Neural progenitor cell (in vitro differentiated cells): ENCODE data around the gene LRRC7. TPM values are rescaled to one million over a fixed set of nuclear protein-coding genes. Genes with fewer than 3 reads are reported as not detected.

Experiments used
- DNase-seq: peaks from one replicate; pipeline ENCODE4 v3.0.0-alpha.2; 2016; ENCODE audit warnings: low spot score
- H2AFZ ChIP-seq: fragments of 200-600 bp; sonication (generic); replicated peaks from 2 replicates; pipeline ENCODE4 v1.6.1; 2016; ENCODE audit warnings: antibody characterized with exemption
- H3F3A ChIP-seq: fragments of 200-600 bp; sonication (generic); 2 replicates; pipeline ENCODE4 v1.6.1; 2016; ENCODE audit warnings: antibody characterized with exemption, low read depth
- H3K27ac ChIP-seq: fragments of 200-600 bp; sonication (generic); 2 replicates; pipeline ENCODE4 v1.5.1; 2016; ENCODE audit warnings: mild to moderate bottlenecking
- H3K27me3 ChIP-seq: fragments of 200-600 bp; sonication (generic); 2 replicates; pipeline ENCODE4 v1.6.1; 2016; ENCODE audit warnings: mild to moderate bottlenecking, moderate library complexity
- H3K36me3 ChIP-seq: fragments of 200-600 bp; sonication (generic); 2 replicates; pipeline ENCODE4 v1.5.1; 2016
- H3K4me1 ChIP-seq: fragments of 200-600 bp; sonication (generic); 2 replicates; pipeline ENCODE4 v1.6.1; 2016; ENCODE audit warnings: mixed run types
- H3K4me2 ChIP-seq: fragments of 200-600 bp; sonication (generic); 2 replicates; pipeline ENCODE4 v1.6.1; 2016
- H3K4me3 ChIP-seq: fragments of 200-600 bp; sonication (generic); 2 replicates; pipeline ENCODE4 v1.5.1; 2016
- H3K79me2 ChIP-seq: fragments of 200-600 bp; sonication (generic); 2 replicates; pipeline ENCODE4 v1.6.1; 2016; ENCODE audit warnings: low read depth
- H3K9ac ChIP-seq: fragments of 200-600 bp; sonication (generic); 2 replicates; pipeline ENCODE4 v1.6.1; 2016
- H3K9me3 ChIP-seq: fragments of 200-600 bp; sonication (generic); 2 replicates; pipeline ENCODE4 v1.5.1; 2016; ENCODE audit warnings: low read depth
- H4K20me1 ChIP-seq: fragments of 200-600 bp; sonication (generic); 2 replicates; pipeline ENCODE4 v1.6.1; 2016; ENCODE audit warnings: low read depth
- H3K27ac Mint-ChIP-seq: 3 replicates; pipeline ENCODE4 v1.8.0; 2021; ENCODE audit warnings: mixed read lengths
- H3K27me3 Mint-ChIP-seq: 2 replicates; pipeline ENCODE4 v1.8.0; 2022; ENCODE audit warnings: low read depth, mild to moderate bottlenecking, inconsistent platforms, moderate library complexity, mixed read lengths; ENCODE audit not compliant: insufficient read depth
- H3K36me3 Mint-ChIP-seq: 3 replicates; pipeline ENCODE4 v1.8.0; 2021; ENCODE audit warnings: mixed read lengths
- H3K4me1 Mint-ChIP-seq: 3 replicates; pipeline ENCODE4 v1.8.0; 2021; ENCODE audit warnings: mixed read lengths
- H3K4me3 Mint-ChIP-seq: 3 replicates; pipeline ENCODE4 v1.8.0; 2021; ENCODE audit warnings: mild to moderate bottlenecking, moderate library complexity, mixed read lengths
- H3K9me3 Mint-ChIP-seq: 3 replicates; pipeline ENCODE4 v1.8.0; 2020; ENCODE audit warnings: mixed read lengths
- EZH2 ChIP-seq: fragments of 200-600 bp; sonication (generic); IDR thresholded peaks from 2 replicates; pipeline ENCODE4 v1.6.1; 2017; ENCODE audit warnings: antibody characterized with exemption, mild to moderate bottlenecking, moderate library complexity
- EZH2phosphoT487 ChIP-seq: fragments of 200-600 bp; sonication (generic); IDR thresholded peaks from 2 replicates; pipeline ENCODE4 v1.6.1; 2017; ENCODE audit warnings: antibody characterized with exemption
- total RNA-seq: library from RNA; depleted of rRNA; stranded (reverse); fragments of >200 nt; gene quantifications from 2 replicates; pipeline ENCODE4 v1.2.3, GENCODE V29; 2015; ENCODE audit warnings: low replicate concordance
- TF ChIP-seq, protein P1 (sequence below): fragments of 200-600 bp; sonication (generic); IDR thresholded peaks from 2 replicates; pipeline ENCODE4 v1.5.1; 2017; ENCODE audit warnings: antibody characterized with exemption, mild to moderate bottlenecking

Gene LRRC7
- total RNA-seq, 1 donor from 2014 or later: not detected

DNA sequence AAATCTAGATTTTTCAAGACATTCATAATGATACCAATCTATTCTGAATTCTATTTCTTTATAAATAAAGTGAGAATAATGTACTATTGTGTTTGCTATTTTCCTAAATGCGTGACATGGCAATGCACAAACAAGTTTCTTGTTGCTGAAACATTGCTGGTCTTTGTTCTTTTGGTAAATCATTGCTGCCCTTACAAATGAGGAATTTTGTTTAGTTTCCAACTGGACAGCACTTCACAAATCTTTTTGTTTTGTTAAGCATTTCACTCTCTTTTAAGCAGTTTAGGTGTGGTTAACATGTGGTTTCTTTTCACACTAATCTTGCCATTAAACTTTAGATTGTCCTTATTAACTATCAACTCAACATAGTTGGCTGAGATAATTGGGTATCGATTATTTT, 94.6 kb downstream of the LRRC7 start:
- no peak overlapping the region for H3K27ac ChIP-seq
- H3K27ac Mint-ChIP-seq: no peak overlapping the region
- TF ChIP-seq, protein P1, sequence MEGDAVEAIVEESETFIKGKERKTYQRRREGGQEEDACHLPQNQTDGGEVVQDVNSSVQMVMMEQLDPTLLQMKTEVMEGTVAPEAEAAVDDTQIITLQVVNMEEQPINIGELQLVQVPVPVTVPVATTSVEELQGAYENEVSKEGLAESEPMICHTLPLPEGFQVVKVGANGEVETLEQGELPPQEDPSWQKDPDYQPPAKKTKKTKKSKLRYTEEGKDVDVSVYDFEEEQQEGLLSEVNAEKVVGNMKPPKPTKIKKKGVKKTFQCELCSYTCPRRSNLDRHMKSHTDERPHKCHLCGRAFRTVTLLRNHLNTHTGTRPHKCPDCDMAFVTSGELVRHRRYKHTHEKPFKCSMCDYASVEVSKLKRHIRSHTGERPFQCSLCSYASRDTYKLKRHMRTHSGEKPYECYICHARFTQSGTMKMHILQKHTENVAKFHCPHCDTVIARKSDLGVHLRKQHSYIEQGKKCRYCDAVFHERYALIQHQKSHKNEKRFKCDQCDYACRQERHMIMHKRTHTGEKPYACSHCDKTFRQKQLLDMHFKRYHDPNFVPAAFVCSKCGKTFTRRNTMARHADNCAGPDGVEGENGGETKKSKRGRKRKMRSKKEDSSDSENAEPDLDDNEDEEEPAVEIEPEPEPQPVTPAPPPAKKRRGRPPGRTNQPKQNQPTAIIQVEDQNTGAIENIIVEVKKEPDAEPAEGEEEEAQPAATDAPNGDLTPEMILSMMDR: no peak
- no peak for TF ChIP-seq EZH2phosphoT487
- no peak for TF ChIP-seq EZH2

DNA sequence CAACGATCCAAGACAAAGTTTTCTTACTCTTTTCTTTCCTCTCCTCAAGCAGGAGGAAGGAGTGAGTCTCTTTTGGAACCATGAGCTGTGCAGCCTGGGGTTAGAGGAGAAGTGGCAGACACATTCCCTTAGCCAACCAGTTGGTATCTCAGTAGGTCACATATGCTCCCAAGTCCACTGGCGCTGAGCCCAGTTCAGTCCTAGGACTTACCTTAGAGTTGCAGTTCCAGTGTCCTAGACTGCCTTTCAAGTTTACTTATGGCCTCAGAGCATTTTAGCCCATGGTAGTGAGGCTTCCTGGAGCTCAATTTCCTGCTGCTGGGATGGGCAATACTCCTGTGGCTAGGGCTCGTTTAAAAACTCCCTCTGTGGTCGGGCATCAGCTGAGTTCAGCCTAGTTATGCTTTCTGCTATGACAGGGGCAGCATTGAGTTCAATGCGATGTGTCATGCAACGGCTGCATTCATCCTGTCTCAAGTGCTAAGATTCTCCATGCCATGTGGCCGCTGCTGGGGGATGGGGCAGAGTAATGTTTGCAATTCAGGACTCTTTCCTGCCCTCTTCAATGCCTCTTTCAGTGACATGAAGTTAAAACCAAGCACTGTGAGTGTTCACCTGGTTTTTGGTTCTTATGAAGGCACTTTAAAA, 103.8 kb downstream of the LRRC7 start:
- no peak overlapping the region for H3K27ac ChIP-seq
- no peak overlapping the region for H3K4me2 ChIP-seq
- Mint-ChIP-seq H3K36me3 (no peaks in the 10 kb centered on the region), H3K27ac (no peak overlapping the region), H3K27me3 (no peaks in the 10 kb centered on the region), H3K4me1 (peaks cover 11% of the 10 kb centered on the region), H3K4me3 (no peak overlapping the region), H3K9me3 (no peaks in the 10 kb centered on the region)
- no peak overlapping the region for H2AFZ ChIP-seq
- H3K79me2 ChIP-seq: no peaks in the 10 kb centered on the region
- no peaks in the 10 kb centered on the region for H3K27me3 ChIP-seq
- TF ChIP-seq, protein P1: no peak
- TF ChIP-seq EZH2 (no peak), EZH2phosphoT487 (no peak)
- H3K9ac ChIP-seq: no peak overlapping the region
- peaks cover 4% of the 10 kb centered on the region for H3K4me1 ChIP-seq
- no peaks in the 10 kb centered on the region for H3F3A ChIP-seq
- H3K4me3 ChIP-seq: no peak overlapping the region
- no peaks in the 10 kb centered on the region for H4K20me1 ChIP-seq
- DNase-seq: no peak
- H3K9me3 ChIP-seq: no peaks in the 10 kb centered on the region
- H3K36me3 ChIP-seq: no peaks in the 10 kb centered on the region

More for the DNA sequence above, 94.6 kb downstream of the LRRC7 start:
- no peaks in the 10 kb centered on the region for H3K9me3 ChIP-seq
- no peak overlapping the region for H3K4me2 ChIP-seq
- H3K27me3 ChIP-seq: no peaks in the 10 kb centered on the region
- Mint-ChIP-seq H3K9me3 (peaks cover 12% of the 10 kb centered on the region), H3K27me3 (no peaks in the 10 kb centered on the region), H3K4me3 (no peak overlapping the region), H3K4me1 (peaks cover 5% of the 10 kb centered on the region), H3K36me3 (no peaks in the 10 kb centered on the region)
- no peaks in the 10 kb centered on the region for H4K20me1 ChIP-seq
- H3K4me1 ChIP-seq: no peaks in the 10 kb centered on the region
- H3K9ac ChIP-seq: no peak overlapping the region
- DNase-seq: no peak
- no peak overlapping the region for H2AFZ ChIP-seq
- no peaks in the 10 kb centered on the region for H3F3A ChIP-seq
- H3K79me2 ChIP-seq: no peaks in the 10 kb centered on the region
- H3K36me3 ChIP-seq: no peaks in the 10 kb centered on the region
- H3K4me3 ChIP-seq: no peak overlapping the region

DNA sequence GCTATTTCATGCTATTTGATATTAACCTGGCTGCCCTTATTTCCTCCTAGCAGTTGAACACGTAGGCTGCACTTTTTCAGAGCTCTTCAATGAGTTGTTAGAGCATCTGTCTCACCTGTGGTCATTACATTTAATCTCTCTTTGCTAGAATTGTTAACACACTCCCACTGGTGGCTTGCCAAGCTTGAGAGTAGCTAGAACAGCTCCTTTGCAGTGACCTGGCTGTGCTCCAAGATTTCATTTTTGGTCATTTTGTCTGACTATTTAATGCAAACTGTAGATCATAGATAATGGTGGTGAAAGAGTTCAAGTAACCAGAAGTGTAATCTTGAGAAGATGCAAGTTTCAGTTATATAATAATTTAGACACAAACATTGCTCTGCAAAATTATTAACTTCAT, 105.6 kb downstream of the LRRC7 start:
- Mint-ChIP-seq H3K4me1 (peaks cover 11% of the 10 kb centered on the region), H3K9me3 (no peaks in the 10 kb centered on the region), H3K27me3 (no peaks in the 10 kb centered on the region), H3K27ac (no peak overlapping the region), H3K36me3 (no peaks in the 10 kb centered on the region), H3K4me3 (no peak overlapping the region)
- Histone ChIP-seq H3K9ac (no peak overlapping the region), H3F3A (no peaks in the 10 kb centered on the region), H3K36me3 (no peaks in the 10 kb centered on the region), H3K27ac (no peak overlapping the region), H4K20me1 (no peaks in the 10 kb centered on the region), H3K9me3 (no peaks in the 10 kb centered on the region), H3K4me2 (no peak overlapping the region), H3K27me3 (no peaks in the 10 kb centered on the region), H2AFZ (no peak overlapping the region), H3K4me3 (no peak overlapping the region), H3K4me1 (peaks cover 4% of the 10 kb centered on the region), H3K79me2 (no peaks in the 10 kb centered on the region)
- no peak for TF ChIP-seq EZH2phosphoT487
- TF ChIP-seq, protein P1: no peak
- TF ChIP-seq EZH2: no peak
- no peak for DNase-seq
